H1 (cell line): ENCODE results near the gene TBC1D12. TPM values are rescaled to one million over a fixed set of nuclear protein-coding genes. Genes with fewer than 3 reads are reported as not detected.

ENCODE experiments used
- CHD7 ChIP-seq: fragments of 300-600 bp; sonication (generic); IDR thresholded peaks from 2 replicates; pipeline ENCODE4 v1.7.1; 2012; ENCODE audit warnings: low read length, moderate library complexity, mild to moderate bottlenecking, inconsistent platforms; ENCODE audit not compliant: insufficient replicate concordance
- USF2 ChIP-seq: IDR thresholded peaks from 2 replicates; pipeline ENCODE4 v1.6.1; 2011; ENCODE audit warnings: low read length, improper control_type of control experiment
- polyA plus RNA-seq, 7 experiments: library from polyadenylated mRNA; depleted of rRNA in 3 of 7; stranded (reverse) in 5 of 7; unstranded in 2 of 7; fragments of >200 nt in 5 of 7; fragments of 200-250 nt in 2 of 7; gene quantifications; 1 replicate in 5 of 7; 2 replicates in 1 of 7; 4 replicates in 1 of 7; pipeline versions ENCODE4 v1.2.1 to v1.2.3, GENCODE V29; 2011 to 2013; ENCODE audit warnings: missing spikeins in 2 of 7, mixed read lengths in 2 of 7
- total RNA-seq: library from RNA; stranded (reverse); fragmentation: NEBNext Ultra II Directional; extraction: Animal tissue kit (Norgen Biotek cat#: 25700); gene quantifications from 2 replicates; pipeline ENCODE4 v1.2.1, GENCODE V29; 2021

Gene TBC1D12
- total and polyA plus RNA-seq, 2 of the 8 experiments (the other 6 are each of a cell fraction or from before 2014, with no cell fraction given) = 1.1 to 3.2 TPM

GRCh38 chr10:94459385-94459784, 57.0 kb downstream of the TBC1D12 start (continued):
- no peak for TF ChIP-seq CHD7
- no peak for TF ChIP-seq USF2
